ENCODE measurements around the gene RIMBP2.

Gene RIMBP2

DNA sequence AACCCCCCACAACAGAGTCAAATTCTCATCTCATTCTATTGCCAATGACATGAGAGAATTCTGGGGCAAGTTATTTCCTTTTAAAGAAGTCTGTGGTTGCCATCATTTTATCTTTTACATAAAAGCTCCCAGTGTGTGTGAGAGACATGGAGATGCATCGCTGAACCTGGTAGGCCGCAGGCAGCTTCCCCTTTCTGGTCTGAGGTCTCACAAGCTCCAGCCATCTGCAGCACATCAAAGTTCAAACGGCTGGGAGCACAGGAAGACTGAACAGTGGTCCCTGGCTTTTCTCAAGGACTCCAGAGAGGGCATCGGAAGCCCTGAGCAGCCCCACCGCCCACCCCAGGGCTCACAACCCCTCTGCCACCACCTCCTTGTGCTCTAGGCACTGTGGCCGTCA is 141.7 kb downstream of the RIMBP2 start:
- TF ChIP-seq, protein P1, sequence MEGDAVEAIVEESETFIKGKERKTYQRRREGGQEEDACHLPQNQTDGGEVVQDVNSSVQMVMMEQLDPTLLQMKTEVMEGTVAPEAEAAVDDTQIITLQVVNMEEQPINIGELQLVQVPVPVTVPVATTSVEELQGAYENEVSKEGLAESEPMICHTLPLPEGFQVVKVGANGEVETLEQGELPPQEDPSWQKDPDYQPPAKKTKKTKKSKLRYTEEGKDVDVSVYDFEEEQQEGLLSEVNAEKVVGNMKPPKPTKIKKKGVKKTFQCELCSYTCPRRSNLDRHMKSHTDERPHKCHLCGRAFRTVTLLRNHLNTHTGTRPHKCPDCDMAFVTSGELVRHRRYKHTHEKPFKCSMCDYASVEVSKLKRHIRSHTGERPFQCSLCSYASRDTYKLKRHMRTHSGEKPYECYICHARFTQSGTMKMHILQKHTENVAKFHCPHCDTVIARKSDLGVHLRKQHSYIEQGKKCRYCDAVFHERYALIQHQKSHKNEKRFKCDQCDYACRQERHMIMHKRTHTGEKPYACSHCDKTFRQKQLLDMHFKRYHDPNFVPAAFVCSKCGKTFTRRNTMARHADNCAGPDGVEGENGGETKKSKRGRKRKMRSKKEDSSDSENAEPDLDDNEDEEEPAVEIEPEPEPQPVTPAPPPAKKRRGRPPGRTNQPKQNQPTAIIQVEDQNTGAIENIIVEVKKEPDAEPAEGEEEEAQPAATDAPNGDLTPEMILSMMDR (IDR thresholded peaks at IDR 0.05), result no peak
- TF ChIP-seq ZFX (IDR thresholded peaks at IDR 0.05; ENCODE audit: borderline replicate concordance), result no peak
- no peak overlapping the region for H3K27ac ChIP-seq

DNA sequence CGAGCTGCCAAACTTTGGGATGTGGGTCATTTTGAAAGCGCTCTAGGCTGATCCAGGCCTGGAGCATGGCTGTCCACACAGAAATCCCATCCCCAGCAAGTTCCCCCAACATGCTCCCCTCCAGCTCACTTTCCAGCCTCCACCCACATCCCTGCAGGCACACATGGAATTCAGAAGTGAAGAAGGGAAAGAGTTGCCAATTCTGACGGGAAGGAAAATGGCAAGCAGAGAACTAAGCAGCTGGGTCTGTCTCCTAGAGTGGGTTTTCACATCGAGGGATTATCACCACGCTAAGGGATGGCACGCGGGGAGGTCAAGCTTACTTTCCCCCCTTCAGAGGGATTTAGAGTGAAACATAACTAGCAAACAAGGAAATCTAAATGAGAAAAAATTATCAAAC is 142.3 kb downstream of the RIMBP2 start:
- no peak overlapping the region for H3K27ac ChIP-seq
- TF ChIP-seq, protein P1 (IDR thresholded peaks at IDR 0.05), result no peak
- no peak for TF ChIP-seq ZFX (IDR thresholded peaks at IDR 0.05; ENCODE audit: borderline replicate concordance)

DNA sequence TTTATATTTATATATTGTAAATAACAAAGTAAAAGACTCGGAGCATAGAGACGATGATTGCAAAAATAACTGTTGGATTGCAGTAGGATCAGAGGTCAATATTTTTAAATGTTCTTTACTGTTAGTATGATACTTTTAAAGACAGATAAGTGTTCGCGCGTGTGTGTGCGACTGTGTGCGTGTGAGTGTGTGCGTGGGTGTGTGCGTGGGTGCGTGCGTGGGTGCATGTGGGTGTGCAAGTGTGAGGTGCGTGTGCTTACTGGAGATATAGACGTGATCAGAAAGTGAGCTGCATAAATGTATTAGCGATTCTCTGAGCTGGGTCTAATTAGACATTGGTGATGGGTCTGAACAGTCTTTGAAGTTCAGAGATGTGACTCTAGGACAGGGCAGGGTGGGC is 142.9 kb downstream of the RIMBP2 start:
- TF ChIP-seq, protein P1 (IDR thresholded peaks at IDR 0.05), result no peak
- no peak for TF ChIP-seq ZFX (IDR thresholded peaks at IDR 0.05; ENCODE audit: borderline replicate concordance)
- no peak overlapping the region for H3K27ac ChIP-seq

DNA sequence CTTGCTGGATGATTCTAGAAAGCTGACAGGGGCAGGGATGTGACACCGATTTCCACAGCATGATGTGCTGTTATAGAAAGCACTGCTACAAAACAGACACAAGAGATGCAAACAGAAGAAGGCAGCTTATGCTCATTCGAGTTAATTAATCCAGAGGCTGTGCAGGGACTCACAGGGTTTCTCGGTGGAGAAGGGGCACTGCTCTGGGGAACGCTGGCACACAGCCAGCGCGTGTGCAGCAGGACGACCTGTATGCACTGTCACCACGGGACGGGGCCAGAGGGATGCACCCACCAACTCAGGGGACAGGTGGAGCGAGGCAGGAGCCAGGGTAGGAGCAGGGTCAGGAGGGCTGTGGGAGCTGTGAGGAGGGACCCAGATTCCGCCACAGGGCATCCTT is 143.5 kb downstream of the RIMBP2 start:
- TF ChIP-seq ZFX (IDR thresholded peaks at IDR 0.05; ENCODE audit: borderline replicate concordance), result no peak
- TF ChIP-seq, protein P1 (IDR thresholded peaks at IDR 0.05), result no peak
- H3K27ac ChIP-seq, result no peak overlapping the region

DNA sequence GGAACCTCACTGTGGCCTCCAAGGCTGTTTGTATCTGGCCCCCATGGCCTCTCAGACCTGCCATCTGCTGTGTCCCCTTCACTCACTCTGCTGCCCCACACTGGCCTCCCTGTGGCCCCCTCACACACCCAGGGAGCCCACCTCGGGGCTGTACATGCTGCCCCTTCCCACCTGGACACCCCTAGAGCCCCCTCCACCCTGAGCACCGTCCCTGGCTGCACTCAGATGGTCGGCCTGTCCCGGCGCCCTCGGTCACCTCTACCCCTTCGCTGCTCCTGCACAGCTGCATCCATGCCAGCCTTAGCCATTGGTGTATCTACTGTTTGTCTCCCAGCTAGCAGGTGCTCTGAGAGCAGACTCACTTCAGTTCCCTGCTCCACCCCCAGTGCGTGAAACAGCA is 144.4 kb downstream of the RIMBP2 start:
- no peak for TF ChIP-seq ZFX (IDR thresholded peaks at IDR 0.05; ENCODE audit: borderline replicate concordance)
- TF ChIP-seq, protein P1 (IDR thresholded peaks at IDR 0.05), result no peak
- H3K27ac ChIP-seq, result no peak overlapping the region

DNA sequence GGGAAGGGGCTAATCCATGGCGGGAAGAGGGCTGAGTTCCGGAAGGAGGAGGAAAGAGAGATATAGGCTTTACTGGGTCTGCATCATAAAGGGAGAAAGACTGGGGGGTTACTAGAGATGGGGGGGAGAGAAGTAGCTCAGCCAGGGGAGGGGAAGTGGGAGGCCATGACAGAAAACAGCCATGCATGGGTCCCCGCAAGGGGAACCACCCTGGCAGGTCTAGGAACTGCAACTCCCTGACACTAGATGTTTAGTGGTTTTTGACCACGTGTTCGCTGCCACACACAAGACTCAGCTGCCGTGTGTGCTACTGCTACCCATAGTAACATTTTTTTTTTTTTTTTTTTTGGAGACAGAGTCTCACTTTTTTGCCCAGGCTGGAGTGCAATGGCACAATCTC is 145.0 kb downstream of the RIMBP2 start:
- H3K27ac ChIP-seq, result no peak overlapping the region

DNA sequence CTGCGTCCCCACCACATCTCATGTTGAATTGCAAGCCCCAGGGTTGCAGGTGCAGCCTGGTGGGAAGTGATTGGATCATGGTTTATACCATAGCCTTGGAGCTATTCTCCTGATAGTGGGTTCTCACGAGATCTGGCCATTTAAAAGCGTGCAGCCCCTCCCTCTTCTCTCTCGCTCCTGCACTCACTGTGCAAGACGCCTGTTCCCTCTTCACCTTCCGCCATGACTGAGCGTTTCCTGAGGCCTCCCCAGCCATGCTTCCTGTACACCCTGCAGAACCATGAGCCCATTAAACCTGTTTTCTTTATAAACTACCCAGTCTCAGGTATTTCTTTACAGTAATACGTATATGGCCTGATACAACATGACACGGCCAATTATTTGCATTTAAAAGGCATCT is 146.6 kb downstream of the RIMBP2 start:
- TF ChIP-seq ZFX (IDR thresholded peaks at IDR 0.05; ENCODE audit: borderline replicate concordance), result no peak
- TF ChIP-seq, protein P1 (IDR thresholded peaks at IDR 0.05), result no peak
- H3K27ac ChIP-seq, result no peak overlapping the region

More for the DNA sequence above, 145.0 kb downstream of the RIMBP2 start:
- TF ChIP-seq, protein P1 (IDR thresholded peaks at IDR 0.05), result no peak
- TF ChIP-seq ZFX (IDR thresholded peaks at IDR 0.05; ENCODE audit: borderline replicate concordance), result no peak
